NCI-H2227 (cell line): ENCODE measurements around the gene METAP1.
"Not testable (repeated sequence)": the region's sequence is repeated elsewhere in the genome, so short reads cannot be mapped to it uniquely, and the experiment has no call there.

Experiments used
- DNase-seq: peaks from one replicate; lab custom pipeline; 2025; ENCODE audit not compliant: unreplicated experiment; lab: John Stamatoyannopoulos, UW

METAP1 gene

DNA sequence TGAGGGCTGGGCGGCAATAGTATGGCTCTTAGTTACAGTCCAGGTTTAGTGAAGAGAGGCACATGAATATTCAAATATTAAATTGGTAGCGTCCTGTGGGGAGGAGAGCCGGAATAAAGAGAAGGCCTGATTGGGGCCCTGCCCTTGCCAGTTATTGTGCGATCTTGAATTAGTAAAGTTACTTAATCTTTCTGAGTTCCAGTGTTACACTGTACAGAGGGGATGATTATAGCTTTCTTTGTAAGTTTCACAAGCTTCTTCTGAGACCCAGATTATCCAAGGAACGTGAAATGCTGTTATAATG lies 1.2 kb downstream of the METAP1 start:
- DNase-seq: no peak

DNA sequence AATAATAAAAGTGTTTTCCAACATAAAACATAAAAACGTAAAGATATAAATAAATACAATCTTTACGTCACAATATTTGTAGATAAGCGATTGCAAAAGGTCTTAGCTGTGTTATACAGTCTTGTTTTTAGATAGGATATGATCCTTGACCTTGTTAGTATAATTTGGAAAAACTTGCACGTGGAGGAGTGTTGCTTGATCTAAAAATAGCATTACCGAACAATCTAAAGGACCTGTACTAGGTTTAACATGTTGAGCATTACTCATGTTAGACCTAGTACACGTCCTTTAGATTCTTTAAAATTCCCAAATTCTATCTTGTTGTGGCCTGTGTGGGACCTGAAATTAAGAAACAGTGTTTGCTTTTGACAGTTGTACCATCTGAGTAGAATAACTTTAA lies 1.6 kb downstream of the METAP1 start:
- no peak for DNase-seq

DNA sequence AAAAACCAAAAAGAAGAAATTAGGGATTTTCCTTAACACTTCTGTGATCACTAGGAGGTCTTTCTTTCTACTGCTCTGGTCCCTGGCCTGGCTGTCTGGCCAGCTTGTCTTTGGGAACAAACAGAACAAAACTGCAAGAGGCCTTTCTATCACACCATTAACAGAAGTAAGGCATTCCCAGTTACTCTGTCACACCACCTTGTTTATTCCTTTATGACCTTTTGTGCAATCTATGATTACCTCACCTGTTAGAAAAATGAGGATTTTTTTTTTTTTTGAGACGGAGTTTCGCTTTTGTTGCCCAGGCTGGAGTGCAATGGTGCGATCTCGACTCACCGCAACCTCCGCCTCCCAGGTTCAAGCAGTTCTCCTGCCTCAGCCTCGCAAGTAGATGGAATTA lies 3.0 kb downstream of the METAP1 start:
- DNase-seq: no peak

DNA sequence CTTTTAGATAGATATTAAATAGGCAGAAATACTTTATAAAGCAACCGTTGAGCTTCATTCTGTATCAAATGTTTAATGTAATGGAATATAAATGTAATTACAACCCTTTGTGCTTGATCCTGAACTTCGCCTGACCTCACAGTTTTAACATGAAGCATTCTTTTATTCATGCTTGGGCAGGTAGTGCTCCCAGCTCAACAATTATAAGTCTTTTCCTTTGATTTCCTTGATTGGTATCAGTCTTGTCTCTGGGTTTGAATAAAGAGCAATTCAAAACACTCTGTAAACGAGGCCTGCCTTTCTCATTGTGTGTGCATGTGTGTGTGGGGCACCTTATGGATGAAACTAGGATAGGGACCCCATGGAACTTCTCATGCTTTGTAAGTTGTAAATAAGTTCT lies 6.8 kb downstream of the METAP1 start:
- no peak for DNase-seq

DNA sequence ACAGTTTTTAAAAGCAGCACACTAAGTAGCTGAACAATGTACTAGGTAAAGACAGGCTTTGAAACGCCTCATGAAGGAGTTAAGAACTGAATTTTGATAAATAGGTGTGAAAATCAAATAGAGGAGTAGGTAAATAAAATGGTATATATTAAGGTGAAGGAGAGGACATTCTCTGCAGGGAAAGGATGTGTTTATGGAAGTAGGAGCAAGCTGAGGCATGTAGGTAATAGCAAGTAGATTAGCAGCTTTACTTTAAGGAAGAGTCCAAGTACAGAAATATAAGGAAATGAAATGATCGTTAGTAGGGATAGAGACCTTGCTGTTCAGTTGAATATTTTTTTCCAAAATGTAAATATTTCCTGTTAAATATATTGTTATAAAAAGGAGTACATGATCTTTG lies 12.5 kb downstream of the METAP1 start:
- no peak for DNase-seq

DNA sequence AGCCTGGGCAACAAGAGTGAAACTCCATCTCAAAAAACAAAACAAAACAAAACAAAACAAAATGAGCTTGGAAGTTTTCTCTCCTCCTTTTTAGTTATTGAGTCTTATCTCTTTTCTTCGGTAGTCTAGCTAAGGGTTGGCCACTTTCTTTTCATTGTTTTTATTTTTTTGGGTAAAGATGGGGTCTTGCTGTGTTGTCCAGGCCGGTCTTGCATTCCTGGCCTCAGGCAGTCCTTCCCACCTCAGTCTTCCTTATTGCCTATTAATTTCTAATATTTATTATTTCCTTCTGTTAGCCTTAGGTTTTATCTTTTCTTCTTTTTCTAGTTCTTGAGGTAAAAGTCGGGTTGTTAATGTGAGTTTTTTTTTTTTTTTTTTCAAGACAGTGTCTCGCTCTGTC lies 16.4 kb downstream of the METAP1 start:
- DNase-seq: no peak

DNA sequence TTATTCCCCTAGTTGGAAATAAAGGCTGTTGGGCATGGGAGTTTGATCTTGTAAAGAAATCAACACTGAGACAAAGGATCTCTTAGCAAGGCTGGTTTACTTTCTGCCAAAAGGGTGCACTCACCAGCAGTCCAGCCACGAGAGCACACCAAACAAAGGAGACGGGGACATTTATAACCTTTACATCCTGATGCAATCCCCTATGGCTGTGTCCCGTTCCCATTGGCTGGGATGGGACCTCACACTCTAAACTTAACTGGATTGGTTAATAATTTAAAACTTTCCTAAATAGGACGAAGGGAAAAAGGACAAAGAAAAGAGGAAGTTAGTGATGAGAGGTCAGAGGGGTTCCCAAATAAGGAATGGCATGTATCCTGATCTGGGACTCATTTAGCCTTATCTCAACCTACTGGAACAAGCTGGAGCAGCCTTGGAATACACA lies 17.9 kb downstream of the METAP1 start:
- DNase-seq: no peak

DNA sequence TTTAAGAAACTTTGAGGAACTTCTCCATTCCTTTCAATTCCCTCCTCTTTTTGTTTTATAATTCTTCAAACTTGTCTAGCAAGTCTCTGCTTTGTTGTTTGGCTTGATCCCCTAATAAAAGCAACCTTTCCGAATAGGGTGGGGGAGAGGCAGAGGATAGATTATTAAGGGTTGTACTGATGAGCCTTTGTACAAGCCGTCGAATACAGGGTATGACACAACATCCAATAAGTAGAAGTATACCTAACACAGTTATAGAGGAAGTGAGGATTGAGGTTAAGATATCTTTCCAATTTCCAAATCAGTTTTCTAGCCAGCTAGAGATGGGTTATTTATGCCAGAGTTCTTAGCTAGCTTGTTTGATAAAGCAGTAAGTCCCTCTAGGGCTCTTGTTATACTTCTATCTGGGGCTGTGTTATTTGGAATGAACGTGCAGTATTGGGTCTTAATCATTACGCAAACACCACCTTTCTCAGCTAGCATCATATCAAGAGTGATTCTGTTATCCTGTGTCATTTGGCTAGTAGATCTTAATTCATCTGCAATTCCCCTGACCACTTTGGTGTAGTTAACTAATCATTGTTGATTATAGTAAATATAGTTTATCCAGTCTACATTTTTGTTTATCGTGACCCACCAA lies 18.5 kb downstream of the METAP1 start:
- DNase-seq: no peak

DNA sequence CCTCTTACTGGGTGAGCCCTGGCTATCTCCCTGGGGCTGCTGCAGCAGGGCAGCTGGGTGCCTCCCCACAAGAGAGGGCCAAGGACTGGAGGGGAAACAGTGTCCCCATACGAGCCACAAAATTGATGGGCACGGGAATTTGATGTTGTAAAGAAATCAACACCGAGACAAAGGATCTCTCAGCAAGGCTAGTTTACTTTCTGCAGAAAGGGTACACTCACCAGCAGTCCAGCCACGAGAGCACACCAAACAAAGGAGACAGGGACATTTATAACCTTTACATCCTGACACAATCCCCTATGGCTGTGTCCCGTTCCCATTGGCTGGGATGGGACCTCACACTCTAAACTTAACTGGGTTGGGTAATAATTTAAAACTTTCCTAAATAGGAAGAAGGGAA lies 25.9 kb downstream of the METAP1 start:
- DNase-seq: no peak

DNA sequence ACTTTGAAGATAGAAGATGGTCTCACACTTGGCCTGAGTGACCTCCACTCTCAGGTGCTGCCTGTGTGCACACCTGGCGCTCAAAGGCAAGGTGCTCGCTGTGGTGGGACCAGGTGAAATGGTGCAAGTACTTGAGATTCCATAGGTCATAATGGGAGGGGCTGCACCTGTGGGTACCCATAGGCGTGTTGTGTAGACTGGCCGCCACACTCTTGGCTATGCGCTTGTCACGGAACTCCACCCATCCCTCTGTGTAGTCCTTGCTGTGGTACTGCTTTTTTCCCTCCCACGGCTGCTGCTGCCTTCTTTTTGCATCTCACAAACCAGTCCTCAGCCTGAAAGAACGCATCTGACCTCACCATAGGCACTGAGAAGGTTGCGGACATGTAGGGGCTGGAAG lies 27.0 kb downstream of the METAP1 start:
- no peak for DNase-seq

DNA sequence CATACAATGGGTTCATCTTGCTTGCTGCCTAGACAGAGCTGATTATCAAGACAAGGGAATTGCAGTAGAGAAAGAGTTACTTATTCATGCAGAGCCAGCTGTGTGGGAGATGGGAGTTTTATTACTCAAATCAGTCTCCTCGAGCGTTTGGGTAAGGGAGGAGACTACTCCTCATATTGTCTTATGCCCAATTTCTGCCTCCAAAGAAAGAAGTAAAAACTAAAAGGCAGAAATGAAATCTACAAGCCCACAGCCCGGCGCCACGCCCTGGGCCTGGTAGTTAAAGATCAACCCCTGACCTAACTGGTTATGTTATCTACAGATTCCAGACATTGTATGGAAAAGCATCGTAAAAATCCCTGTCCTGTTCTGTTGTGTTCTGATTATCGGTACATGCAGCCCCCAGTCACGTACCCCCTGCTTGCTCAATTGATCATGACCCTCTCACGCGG lies 28.3 kb downstream of the METAP1 start:
- DNase-seq: not testable (repeated sequence)

DNA sequence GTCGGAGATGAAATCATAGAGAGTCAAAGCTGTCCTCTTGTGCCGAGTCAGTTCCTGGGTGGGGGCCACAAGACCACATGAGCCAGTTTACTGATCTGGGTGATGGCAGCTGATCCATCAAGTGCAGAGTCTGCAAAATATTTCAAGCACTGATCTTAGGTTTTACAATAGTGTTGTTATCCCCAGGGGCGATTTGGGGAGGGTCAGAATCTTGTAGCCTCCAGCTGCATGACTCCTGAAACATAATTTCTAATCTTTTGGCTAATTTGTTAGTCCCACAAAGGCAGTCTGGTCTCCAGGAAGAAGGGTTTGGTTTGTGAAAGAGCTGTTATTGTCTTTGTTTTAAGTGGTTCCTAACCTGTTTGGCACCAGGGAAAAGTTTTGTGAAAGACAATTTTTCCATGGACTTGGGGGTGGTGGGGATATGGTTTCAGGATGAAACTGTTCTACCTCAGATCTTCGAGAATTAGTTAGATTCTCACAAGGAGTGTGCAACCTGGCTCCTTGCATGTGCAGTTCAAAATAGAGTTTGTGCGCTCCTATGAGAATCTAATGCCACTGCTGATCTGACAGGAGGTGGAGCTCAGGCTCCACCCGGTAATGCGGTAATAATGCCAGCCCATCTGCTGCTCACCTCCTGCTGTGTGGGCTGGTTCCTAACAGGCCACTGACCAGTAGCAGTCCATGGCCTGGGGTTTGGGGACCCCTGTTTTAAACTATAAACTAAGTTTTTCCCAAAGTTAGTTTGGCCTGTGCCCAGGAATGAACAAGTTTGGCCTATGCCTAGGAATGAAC lies 29.2 kb downstream of the METAP1 start:
- no peak for DNase-seq

DNA sequence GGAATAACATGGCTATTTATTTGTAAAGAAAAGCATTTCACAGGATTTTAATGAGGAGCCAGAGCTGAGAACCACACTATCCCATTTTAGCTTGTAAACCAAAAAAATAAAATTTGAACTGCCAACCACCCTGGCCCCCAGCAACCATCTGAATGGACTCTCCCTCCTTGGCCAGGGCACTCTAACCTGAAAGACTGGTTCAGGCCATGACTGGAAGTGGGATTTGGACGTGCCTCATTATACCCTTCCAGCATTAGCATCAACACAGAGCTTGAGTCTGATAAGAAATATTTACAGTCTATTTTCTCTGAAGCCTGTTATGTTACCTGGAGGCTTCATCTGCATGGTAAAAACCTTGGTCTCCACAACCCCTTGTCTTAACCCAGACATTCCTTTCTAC lies 30.0 kb downstream of the METAP1 start:
- no peak for DNase-seq

DNA sequence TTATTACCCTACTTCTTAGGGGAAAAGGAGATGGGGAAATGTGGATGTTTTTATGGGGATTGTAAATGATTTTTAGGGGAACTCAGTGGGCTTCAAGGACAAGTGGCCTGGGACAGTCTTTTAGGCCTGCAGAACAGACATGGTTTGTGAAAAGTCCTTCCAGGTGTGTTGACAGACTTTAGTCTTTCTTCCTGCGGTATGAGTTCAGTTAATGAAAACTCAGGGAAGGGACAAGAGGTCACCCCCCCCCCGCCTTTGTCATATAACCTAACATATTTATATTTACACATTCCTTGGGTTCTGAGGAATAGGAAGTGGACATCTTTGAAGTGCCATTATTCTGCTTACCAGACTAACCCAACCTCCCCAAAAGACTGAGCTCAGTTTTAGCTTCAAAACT lies 31.8 kb downstream of the METAP1 start:
- no peak for DNase-seq

DNA sequence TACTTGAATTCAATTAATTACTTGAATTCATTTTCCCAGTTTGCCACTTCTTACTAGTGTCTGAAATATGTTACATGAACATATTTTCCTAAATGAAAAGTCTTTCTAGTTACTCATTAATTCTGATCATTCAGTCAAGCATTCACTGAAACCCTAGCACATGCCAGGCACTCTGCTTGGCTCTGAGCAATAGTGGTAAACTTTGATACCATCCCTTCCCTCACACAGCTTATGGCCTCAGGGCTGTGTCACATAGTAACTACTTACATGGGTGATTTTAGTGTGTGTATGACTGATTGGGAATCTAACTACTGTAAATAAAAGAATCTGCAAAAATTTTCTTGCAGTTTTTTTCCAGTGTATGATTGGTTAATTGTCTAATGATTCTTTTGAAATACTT lies 32.7 kb downstream of the METAP1 start:
- no peak for DNase-seq

DNA sequence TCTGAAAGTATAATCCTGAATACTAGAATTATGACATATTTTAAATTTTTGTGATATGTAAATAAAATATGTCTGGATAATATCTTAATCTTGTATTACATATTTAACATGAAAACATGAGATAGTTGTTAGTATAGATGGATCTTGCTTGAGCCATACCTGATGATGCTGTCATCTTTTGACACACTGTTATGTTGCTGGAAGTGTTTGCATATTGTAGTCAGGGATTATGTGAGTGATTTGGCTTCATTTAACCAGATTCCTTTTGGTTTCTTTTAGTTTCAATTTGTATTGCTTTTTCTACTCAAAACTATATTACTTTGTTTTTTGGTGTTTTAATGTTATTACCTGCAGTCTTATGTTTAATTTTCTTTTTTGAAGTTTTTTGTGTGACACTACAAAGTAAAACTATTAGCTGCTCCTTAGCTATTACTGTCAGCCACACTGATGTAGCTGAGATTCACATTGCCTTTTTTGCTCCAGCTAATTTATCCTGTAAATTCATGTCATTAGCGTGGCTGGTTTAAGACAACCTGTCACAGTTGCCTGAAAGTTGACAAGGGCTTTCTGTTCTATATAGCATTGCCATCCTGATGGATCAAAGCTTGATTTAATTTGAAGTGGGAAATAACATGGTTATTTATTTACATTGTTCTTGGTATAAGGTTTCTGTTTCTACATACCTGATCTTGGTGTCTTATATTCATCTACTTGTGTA lies 33.7 kb downstream of the METAP1 start:
- DNase-seq: no peak

DNA sequence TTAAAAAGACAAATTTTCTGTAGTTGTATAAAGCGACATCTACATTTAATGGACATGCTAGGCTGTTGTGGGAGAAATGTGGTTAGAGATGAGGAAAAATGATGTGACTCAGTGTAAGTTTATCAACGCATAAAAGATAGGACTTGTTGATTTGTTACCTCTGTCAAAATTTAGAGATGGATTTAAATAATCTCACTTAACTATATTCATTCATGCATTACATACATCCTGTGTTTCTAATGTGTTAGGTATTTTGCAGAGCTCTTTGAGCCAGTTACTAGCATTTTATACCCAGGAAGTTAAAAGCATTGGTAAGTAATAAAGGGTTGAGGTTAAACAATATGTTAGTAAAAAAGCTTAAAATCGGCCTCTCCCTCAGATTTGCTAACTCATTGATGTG lies 34.3 kb downstream of the METAP1 start:
- no peak for DNase-seq

DNA sequence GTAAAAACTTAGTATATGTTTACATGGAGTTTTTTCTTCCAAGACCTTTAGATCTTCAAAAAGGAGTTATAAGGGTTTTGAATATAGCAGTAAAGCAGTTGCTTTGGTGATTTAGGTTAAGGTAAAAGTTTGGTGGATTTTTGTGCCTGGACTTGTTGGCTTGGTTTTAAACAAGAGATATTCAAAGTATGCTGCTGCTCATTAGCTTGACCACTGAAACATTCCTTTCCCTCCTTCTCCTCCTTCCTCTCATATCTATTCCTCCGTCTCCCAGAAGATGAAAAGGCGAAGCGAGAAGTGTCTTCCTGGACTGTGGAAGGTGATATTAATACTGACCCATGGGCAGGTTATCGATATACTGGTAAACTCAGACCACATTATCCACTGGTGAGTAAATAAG lies 38.4 kb downstream of the METAP1 start:
- no peak for DNase-seq

DNA sequence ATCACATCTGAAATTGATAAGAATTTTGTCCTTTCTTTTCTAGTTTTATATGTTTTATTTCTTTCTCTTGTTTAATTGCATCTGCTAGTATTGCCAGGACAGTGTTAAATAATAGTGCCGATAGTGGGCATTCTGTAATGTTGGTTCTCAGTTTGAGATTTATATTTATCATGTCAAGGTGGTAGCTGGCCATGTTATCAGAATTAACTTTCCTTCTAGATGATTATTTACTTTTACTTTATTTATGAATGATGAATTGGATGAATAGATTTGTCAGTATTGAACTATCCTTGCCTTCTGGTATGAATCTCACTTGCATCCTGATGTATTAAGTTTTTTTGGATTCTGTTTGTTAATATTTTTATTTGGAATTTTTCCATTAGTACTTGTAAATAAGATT lies 42.7 kb downstream of the METAP1 start:
- no peak for DNase-seq

DNA sequence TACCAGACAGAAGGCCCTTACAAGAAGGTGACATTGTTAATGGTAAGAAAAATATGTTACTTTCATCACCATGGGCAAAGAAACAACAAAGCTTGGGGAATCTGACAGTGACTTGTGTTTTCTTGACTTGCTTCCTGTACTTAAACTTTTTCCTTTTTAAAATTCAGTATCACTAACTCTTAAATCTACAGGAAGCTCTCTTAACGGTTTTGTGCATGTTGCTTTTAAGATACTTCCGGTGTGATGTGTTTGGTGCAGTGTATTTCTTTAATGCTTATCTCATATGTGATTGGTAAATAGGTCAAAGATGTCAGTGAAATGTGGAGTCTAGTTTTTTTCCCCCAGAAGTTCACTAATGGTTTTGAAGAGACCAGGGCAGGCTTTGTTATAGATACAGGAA lies 47.8 kb downstream of the METAP1 start:
- no peak for DNase-seq

DNA sequence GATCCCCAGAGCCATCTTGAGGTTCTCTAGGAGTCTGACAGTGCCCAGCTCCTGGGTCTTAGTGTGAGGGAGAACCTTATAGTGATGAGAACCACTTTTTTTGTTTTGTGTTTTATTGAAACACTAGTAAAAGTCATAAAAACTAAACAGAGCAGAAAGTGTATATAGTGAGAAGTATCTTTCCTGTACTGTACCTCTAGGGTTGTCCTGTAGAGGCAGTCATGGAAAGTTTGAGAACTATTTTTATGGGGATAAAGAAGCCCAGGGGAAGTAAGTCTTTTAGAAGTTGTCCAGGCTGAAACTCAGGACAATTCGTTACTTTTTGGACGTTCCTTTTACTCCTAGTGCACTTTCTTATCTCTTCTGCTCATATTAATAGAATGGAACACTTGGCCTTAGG lies 52.2 kb downstream of the METAP1 start:
- no peak for DNase-seq

DNA sequence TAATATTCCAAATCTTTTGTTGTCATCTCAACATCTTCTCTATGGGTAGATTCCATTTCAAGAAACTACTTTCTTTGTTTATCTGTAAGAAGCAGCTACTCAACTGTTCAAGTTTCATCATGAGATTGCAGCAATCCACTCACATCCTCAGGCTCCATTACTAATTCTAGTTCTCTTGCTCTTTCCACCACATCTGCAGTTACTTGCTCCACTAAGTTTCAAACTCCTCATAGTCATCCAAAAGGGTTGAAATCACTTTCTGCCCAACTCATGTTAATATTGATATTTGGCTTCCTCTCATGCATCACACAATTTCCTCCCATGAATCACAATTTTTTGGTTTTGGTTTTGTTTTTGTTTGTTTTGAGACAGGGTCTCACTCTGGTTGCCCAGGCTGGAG lies 57.4 kb downstream of the METAP1 start:
- DNase-seq: no peak
